GM18951 (cell line): ENCODE data around the gene SPDYE3.
A peak's percentile ranks its signal among the peaks of the same experiment; 100 is the strongest.
"Not testable (repeated sequence)": the region's sequence is repeated elsewhere in the genome, so short reads cannot be mapped to it uniquely, and the experiment has no call there.

ENCODE experiments used
- POLR2A ChIP-seq: IDR thresholded peaks from 4 replicates; pipeline ENCODE4 v1.6.1; 2011; ENCODE audit warnings: mild to moderate bottlenecking; ENCODE audit not compliant: insufficient read length, insufficient read depth; ENCODE audit errors: extremely low read depth
- in situ Hi-C: fragments of 300-500 bp; cut with MboI; formaldehyde crosslinking; loops from one replicate; pipeline ENCODE4 v1.12.0; 2022; ENCODE audit warnings: low sequenced_read_pairs, mixed read lengths, inconsistent platforms; ENCODE audit not compliant: unreplicated experiment

The SPDYE3 gene

DNA sequence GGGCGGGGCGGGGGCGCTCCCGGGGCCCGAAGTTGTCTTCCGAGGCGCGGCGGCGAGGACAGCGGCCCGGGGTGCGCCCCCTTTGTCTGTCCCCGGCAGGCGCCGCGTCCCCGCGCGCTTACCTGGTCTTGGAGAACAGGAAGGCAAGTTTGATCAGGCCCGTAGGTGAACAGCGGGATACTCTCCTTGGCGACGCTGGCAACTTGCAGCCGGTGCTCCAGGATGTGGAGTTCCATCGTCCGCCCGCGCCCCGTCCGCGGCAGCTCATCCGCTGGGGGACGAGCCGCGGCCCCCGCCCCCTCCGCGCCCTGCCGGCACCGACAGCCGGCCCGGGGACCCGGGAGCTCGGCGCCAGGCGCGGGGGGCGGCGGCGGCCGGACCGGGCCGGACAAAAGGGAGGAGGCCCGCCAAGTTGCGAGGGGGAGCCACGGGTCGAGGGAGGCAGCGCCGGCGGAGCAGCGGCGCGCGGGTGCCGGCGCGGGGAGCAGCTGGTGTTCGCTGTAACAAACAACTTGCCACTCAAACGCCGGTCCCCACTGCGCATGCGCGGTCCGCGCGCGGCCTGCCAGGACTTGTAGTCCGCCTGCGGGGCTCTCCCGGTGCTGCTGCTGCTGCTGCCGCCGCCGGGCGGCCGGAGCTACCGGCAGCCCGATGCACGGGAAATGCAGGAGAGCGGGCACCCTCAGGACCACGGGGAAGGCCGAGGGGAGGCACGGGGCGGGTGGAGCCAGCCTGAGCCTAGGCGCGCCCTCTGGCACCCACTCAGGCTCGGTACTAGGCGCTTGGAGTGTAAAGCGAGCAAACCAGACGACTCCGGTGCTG is 35.6 kb upstream of the SPDYE3 start:
- in situ Hi-C loops, result no loop called here
- peak; percentile 56 for TF ChIP-seq POLR2A

DNA sequence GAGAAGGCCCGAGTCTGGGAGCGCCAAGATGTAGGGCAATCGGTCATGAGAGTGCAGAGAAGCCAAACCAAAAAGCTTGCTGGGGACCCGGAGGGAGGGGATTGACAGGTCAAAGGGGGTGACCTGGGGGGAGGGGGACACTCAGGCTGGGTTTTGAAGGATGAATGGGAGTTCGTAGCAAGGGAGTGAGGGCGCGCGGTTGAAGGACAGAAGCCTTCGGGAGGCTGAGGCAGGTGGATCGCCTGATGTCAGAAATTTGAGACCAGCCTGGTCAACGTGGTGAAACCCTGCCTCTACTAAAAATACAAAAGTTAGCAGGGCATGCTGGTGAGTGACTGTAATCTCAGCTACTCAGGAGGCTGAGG is 35.0 kb upstream of the SPDYE3 start:
- in situ Hi-C loops, result not testable (repeated sequence)

DNA sequence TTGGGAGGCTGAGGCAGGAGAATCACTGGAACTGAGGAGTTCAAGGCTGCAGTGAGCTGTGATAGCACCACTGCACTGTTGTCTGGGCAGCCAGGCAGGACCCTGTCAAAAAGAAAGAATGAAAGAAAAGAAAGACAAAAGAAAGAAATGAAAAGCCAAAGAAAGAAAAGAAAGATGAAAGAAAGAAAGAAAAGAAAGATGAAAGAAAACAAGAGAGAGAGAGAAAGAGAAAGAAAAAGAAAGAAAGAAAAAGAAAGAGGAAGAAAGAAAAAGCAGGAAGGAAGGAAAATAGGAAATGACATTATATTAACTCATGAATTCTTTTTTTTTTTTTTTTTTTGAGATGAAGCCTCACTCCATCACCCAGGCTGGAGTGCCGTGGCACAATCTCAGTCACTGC is 32.4 kb upstream of the SPDYE3 start:
- in situ Hi-C loops, result no loop called here
- TF ChIP-seq POLR2A, result no peak

DNA sequence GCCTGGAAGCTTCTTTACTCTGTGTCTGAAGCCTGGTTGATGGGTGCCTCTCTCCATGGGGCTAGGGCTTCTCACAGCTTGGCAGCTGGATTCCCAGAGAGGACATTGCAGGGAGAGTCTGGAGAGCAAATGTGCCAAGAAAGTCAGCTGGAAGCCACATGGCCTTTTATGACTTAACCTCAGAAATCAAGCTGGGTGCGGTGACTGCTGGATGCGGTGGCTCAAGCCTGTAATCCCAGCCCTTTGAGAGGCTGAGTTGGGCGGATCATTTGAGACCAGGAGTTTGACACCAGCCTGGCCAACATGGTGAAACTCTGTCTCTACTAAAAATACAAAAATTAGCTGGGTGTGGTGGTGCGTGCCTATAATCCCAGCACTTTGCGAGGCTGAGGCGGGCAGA is 31.4 kb upstream of the SPDYE3 start:
- in situ Hi-C loops, result not testable (repeated sequence)

DNA sequence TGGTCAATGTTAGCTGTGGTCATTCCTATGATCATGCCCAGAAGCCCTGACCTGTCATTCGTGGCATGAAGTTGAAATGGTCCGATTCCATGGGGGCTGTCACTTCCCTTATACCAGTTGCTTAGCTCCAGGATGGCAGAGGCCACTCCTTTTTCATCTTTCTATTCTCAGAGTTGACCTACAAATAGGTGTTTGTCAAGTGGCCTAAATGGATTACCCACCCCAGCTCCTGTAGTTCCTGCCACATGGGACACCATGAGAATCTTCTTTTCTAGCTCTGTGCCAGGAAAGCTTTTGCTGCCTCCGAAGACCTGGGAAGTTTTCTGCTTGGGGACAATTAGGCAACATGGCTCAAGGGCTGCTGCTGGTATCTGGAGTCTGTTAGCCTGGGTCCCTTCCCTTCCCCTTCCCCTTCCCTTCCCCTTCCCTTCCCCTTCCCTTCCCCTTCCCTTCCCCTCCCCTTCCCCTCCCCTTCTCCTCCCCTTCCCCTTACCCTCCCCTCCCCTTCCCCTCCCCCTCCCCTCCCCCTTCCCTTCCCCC is 25.4 kb upstream of the SPDYE3 start:
- in situ Hi-C loops, result not testable (repeated sequence)

GRCh38 chr7:100283147-100283546 is 24.4 kb upstream of the SPDYE3 start:
- in situ Hi-C loops, result not testable (repeated sequence)

- in situ Hi-C loops, result not testable (repeated sequence)
Observed at GRCh38 chr7:100287191-100287969, 20.1 kb upstream of the SPDYE3 start.

DNA sequence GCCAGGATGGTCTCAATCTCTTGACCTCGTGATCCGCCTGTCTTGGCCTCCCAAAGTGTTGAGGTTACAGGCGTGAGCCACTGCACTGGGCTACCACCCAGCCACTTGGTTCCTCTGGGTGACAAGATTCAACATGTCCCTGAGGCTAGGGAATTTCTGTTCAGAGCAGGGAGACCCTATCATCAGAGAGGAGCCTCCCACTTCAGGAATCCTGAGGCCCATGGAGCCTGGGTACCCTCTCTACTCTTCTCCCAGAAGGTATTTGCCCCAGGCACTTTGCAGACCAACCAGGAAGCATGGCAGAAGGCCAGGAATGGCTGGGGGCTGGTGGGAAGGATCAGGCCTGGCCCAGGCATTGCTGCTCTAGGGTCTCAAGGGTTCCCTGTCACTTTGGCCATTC is 19.2 kb upstream of the SPDYE3 start:
- in situ Hi-C loops, result not testable (repeated sequence)

DNA sequence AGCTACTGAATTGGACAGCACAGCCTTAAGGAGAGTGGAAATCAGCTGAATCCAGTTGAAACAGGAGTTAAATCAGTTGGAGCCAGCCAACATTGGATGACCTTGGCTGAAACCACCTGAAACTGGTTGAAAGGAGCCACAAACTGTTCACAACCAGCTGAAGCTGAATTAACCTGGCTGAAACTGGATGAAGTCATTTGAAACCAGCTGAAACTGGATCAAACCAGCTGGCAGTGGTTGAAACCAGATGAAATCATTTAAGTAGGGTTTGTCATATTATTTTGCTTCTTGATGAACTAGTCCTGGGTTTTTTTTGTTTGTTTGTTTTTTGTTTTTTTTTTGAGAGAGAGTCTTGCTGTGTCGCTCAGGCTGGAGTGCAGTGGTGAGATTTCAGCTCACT is 15.3 kb upstream of the SPDYE3 start:
- in situ Hi-C loops, result not testable (repeated sequence)

DNA sequence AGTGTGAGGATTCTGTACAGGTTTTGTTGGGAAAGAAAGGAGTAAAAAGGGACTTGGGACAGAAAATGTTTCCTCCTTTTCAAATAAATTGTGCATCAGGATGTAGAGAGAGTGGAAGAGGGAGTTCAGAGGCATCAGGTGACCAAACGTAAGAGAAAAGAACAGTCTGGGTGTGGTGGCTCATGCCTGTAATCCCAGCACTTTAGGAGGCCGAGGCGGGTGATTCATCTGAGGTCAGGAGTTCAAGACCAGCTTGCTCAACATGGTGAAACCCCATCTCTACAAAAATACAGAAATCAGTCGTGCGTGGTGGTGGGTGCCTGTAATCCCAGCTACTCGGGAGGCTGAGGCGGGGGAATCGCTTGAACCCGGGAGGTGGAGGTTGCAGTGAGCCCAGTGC is 12.2 kb upstream of the SPDYE3 start:
- in situ Hi-C loops, result not testable (repeated sequence)

GRCh38 chr7:100297852-100298631 is 9.5 kb upstream of the SPDYE3 start:
- in situ Hi-C loops, result not testable (repeated sequence)

DNA sequence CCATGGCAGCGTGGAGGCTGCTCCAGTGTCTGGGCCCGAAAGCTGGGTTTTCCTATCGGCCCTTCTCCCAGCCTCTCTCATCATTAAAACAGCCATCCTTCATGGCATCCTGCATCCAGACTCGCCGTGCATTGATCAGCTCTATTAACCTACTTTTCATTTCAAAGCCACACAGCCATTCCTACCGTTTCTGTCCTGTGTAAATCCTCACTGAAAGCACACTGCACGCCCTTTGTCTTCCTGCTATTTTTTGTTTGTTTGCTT is 8.9 kb upstream of the SPDYE3 start:
- in situ Hi-C loops, result not testable (repeated sequence)

GRCh38 chr7:100304526-100304925 is 3.0 kb upstream of the SPDYE3 start:
- in situ Hi-C loops, result not testable (repeated sequence)

DNA sequence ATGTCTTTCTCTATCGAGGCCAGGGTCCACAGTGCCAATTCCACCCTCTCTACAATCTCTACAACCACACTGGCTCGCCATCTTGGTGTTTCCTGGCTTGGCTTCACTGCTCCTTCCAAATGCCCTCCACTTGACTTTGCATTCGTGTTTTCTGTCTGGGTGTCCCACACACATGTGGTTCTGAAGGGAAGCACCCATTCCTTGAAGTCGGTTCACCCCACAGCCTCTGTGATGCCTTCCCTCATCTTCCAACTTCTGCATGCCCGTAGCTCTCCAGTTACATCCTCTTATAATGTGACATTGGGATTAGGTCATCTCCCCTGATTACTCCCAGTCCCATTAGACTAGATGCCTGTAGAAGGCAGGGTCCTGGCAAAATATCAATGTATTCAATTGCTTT is 10.8 kb downstream of the SPDYE3 start:
- in situ Hi-C loops, result not testable (repeated sequence)

GRCh38 chr7:100321648-100322047 is 14.1 kb downstream of the SPDYE3 start:
- in situ Hi-C loops, result not testable (repeated sequence)

- in situ Hi-C loops, result not testable (repeated sequence)
Observed at GRCh38 chr7:100324194-100324593, 16.7 kb downstream of the SPDYE3 start.

GRCh38 chr7:100325671-100326070 is 18.2 kb downstream of the SPDYE3 start:
- in situ Hi-C loops, result not testable (repeated sequence)

DNA sequence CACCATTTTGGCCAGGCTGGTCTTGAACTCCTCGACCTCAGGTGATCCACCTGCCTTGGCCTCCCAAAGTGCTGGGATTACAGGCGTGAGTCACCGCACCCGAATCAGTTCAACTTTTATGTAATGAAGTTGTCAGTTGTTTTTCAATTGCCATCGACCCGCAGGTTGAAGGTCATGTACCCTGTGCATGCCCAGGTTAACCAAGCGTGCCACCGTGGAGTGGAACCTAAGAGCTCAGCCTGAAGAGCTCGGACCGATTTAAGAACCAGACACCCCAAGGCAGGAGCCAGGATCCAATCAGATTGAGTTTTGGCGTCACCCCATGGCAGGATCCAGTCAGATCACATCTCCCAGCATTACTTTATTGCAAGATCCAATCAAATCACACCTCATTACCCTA is 19.4 kb downstream of the SPDYE3 start:
- in situ Hi-C loops, result not testable (repeated sequence)
